HPDE6-E6E7 (cell line): ENCODE measurements around the gene DGAT2.
A peak's percentile ranks its signal among the peaks of the same experiment; 100 is the strongest.

ENCODE experiments used
- DNase-seq: peaks from one replicate; pipeline ENCODE4 v3.0.0; 2011; ENCODE audit warnings: missing footprints; ENCODE audit errors: extremely low spot score

DGAT2 gene

DNA sequence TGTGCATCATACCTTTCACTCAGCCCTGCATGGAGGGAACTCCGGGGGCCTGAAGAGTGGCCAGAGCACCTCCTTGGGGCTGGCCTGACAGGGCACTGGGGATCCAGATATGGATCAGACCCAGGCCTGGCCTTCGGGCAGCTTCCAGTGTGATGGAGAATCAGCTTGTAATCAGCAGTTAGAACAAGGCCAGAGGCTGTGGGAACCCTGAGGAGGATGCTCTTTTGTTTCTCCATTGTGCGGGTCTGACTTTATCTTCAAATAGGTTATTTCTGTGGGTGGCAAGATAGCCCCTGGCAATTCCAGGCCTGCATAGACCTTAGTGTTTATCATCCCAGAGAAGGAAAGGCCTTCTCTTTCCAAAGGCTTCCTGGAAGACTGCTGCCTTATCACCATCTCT is 12.3 kb downstream of the DGAT2 start:
- DNase-seq, result no peak

DNA sequence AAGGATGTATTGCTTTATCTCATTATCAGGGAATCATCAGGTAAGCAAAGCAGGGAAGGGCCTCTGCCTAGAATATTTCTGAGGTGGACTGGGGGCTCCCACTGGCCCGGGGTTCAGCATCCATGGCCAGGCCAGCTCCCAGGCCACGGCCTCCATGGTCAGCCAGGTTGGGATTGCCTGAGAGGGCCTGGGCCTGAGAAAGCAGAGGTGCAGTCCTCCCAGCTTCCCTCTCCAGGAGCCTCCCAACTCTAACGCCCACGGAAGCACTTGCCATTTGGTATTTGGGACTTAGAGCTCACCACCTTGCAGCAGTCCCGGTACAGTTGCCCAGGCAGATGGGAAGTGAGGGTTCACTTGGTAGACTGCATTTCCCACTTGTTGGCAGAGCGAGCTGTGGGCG is 12.7 kb downstream of the DGAT2 start:
- DNase-seq, result no peak

DNA sequence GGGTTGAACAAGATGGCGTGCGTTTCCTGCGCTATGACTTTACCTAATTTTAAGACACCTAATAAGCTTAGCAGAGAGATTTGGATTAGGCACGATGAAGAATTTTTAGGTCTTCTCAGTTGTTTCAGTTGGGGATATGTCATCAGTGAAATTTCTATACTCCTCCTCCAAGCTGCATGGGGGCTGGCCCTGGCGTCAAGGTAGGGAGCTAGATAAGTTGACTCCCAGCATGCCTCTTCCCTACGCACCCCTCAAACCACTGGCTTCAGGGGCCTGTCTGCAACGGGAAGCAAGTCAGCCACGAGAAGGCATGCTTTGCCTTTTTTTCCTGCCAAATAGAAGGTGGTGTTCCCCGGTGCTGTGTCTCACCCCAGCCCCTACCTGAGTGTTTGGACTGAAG is 13.3 kb downstream of the DGAT2 start:
- no peak for DNase-seq

DNA sequence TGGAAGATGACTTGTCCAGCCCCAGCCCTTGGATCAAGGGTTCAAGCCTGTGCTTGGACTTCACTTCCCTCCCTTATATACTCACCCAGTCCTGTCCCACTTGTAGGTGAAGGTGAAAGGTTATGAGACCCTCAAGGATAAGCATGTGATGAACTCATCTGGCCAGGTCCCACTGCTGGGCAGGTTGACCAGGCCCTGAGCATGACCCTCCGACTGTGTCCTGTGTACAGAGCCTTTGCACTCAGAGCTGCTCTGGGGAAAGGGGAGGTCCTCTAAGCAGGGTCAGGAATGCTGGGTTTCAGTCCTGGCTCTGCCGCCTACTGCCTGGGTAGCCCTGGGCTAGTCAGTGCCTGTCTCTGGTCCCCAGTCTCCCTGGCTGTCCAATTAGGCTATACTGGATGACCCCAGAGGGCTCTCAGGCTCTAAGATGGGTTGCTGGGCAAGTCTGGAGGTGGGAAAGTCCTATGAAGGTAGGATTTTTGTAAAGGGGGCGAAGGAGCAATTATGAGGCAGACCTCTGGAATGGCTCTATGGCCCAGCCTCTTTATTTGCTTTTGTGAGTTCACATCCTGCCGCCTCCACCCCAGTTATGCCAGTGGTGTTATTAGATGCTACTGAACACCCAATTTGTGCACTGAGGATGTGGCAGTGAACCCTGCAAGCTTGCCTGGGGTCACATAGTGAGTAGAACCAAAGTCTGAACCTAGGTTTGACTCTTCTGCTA is 14.1 kb downstream of the DGAT2 start:
- no peak for DNase-seq

DNA sequence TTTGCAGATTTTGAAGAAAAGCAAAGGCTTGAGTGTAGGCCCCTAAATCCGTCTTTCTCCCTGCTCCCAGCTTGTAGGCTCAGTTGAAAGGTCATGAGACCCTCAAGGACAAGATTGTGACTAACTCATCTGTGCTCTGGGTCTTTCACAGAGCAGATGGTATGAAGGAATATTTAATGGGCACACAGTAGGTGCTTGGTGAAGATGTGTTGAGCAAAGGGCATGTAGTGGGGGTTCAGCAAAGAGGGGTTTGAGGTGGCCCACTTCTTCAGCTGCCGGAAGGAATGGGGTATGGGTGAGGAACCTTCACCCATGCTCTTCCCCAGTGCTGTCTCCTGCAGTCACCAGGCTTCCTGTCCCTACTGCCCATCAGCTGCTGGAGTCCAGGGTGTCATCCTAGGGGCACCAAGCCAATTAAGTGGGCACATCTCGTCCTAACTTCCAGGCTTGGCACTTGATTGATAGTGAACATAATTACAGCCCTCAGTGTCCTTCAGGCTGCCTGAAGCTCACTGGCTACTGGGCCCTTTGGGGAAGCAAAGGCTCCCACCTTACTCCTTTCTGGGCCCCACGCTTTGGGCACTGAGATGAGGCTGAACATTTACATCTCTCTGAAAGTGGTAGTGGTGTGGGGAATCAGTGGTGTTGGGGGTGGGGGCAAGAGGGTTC is 15.0 kb downstream of the DGAT2 start:
- DNase-seq, result no peak

DNA sequence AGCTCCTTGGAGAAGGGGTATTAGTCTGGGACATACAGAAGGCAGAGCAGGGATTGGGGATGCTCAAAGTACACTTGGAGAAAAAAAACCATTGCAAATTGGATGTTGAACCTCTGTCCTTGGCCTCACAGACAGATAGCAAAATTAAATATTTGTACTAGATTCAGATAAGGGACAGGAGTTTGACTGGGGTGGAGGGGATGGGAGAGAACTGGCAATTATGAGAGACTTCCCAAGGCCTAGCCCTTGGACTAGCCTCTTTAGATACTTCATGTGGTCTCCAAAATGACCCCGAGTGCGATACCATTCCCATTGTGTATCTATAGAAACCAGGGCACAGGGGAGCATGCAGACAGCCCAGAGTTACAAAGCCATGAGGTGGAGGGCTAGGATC is 15.5 kb downstream of the DGAT2 start:
- DNase-seq, result no peak

DNA sequence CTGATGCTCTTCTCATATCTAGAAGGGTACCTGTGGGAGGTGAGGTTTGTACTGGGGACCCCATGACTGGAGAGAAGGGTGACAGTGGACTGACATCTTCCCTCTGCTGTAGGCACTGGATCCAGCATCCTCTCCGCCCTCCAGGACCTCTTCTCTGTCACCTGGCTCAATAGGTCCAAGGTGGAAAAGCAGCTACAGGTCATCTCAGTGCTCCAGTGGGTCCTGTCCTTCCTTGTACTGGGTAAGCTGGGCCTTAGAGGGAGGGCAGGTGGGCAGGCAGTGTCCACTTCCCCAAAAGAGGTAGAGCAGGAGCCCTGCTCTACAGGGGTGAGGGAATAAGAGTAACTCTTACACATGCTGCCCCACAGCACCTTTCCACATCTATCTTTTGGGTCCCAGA is 15.9 kb downstream of the DGAT2 start:
- no peak for DNase-seq

DNA sequence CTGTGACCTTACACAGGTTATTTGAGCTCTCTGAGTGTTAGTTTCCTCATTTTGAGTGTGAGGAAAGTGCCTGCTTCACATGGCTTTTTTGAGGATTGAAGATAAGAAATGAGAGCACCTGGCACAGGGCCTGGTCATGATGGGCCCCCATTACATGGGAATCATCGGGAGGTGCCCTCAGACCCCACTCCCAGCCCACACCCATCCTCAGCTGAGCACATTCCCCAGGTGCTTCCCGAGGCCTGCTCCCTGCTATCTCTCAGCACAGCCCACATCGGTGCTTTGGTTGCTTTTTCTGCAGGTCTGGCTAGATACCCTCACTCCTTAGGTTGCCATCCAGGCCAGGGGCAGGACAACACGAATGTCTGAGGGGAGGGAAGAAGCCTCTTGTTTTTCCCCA is 16.6 kb downstream of the DGAT2 start:
- no peak for DNase-seq

DNA sequence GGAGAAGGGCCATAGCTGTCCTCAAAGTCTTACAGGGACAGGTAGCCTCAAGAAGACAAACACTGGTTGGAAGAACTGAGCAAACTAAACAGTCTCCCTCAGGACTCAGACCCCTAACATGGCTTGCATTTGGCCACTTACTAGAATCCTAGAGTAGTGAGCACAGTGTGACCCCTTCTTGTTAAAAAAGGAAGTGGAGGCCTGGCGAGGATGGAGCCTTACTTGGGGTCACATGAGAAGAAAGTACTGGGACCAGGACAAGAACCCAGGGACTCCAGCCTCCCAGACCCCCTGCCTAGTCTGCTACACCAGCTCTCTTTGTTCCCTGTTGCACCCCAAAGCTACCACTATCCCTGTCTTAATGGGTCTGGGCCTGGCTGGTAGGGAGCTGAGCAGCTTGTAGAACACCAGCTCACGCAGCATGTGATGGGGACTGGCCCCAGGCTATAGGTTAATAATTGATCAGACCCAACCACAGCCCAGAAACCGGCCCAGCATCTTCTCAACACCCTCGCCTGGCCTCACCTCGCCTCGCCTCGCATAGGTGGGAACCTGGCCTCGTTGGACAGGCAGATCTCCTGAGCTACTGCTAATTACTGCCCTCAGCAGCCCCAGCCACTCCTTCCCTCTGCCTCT is 17.6 kb downstream of the DGAT2 start:
- no peak for DNase-seq

DNA sequence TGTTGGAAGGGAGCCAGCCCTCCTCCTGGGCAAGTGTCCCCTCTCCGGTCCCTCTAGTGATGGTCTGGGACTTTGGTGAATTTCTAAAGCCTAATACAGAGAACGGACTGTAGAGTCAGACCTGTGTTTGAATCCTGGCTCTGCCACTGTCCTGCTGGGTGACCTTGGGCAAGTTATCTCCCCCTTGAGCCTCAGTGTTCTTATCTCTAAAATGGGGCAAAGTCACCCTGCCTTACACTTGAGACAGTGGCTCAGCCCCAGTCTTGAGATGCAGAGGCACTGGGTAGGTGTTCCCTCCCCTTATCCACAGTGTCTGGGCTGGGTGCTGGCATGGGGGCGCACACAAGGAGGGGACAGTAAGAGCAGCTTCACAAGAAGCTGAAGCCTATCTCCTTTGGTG is 20.9 kb downstream of the DGAT2 start:
- DNase-seq, result no peak

DNA sequence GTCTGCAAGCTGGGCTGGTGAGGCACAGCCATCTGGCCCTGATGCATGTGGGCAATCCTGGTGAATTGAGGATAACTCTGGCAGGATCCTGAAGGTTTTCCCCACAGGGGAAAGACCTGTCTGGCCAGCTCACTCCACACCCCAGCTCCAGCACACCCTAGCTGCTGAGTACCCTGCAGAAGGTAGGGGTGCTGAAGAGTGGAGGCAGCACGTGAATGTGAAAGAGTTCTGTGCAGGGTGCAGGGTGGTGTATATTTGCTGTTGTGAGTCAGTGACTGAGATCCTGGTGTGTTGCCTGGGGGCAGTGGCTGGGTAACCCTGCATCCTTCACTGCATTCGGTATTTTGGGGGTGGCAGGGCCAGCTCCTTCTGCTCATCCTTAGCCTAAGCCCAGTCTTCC is 22.4 kb downstream of the DGAT2 start:
- peak; percentile 41 for DNase-seq

DNA sequence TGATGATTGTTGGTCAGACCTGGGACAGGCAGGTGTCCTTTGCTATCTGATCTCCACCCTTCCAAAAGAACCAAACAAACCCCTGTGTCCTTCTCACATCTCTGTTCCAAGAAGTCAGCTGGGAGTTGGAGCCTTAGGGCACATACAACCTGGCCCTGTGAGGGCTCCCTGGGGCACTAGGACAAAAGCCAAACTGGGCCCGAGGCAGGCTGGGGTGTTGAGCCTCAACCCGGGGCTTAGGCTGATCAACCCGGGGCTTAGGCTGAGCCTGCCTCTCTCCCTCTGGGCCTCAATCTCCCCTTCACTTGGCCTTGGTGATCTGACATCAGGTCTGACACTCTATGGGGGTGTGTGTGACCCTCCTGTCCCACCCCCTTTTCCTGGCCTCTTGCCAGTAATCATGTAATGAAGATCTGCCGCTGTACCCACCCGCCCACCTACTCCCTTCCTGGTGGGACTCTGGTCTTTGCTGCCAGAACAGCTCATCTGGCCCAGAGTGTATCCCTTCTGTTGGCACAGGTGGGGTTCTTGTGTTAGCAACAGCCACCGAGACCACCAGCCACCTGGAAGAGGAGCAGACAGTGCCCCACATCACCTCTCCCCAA is 23.7 kb downstream of the DGAT2 start:
- DNase-seq, result no peak

DNA sequence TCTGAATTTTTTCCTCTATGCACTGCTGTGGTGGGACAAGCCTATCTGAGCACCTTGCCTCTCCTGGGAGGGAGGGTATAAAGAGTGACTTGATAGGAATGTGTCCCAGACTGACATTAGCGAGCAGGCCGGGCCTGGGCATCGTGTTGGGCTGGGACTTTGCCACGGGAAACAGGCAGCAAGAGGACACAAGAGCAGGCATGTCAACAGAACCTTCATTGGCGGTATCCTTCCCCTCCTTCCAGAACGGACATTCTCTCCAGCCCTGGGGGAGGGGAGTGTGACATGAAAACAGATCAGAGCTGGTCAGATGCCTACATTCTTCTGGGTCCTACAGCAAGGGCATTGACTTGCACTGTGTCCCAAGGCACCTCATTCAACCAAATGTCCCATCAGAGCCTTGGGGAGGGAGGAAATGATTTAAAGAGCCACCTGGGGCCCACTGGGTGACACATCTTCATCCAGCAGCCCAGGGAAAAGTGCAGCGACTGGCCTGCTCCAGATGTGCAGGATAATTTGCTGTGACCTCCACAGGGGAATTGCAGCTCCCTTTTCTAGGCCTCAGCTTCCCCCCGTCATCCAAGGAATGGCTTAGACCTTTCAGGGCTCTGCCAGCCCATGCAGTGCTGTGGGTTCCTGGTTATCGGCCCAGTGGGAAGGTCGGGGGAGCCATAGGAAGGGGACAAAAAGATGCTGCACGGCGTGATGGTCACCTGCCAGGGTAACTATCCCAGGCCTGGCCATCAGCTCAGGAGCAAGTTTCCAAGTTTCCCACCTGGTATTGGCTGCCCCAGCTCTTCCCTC is 24.6 kb downstream of the DGAT2 start:
- DNase-seq, result no peak

DNA sequence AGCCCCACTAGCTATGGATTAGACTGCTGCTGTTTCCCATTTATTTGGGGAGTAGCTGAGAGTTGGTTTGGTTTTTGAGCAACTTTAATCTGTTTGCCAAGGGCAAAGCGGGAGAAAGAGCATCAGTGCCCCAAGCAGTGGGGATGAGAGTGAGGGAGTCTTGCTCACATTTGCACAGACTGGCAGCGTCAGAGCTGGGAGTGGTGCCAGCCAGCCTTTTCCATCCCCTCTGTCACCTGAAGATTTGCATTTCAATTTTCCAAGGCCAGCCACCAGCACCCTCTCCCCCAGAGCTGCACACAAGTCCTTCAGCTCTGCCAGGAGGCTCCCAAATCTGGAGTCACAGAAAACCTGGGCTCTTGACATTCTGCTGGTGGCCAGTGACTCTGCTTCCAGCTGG is 25.4 kb downstream of the DGAT2 start:
- DNase-seq, result no peak

DNA sequence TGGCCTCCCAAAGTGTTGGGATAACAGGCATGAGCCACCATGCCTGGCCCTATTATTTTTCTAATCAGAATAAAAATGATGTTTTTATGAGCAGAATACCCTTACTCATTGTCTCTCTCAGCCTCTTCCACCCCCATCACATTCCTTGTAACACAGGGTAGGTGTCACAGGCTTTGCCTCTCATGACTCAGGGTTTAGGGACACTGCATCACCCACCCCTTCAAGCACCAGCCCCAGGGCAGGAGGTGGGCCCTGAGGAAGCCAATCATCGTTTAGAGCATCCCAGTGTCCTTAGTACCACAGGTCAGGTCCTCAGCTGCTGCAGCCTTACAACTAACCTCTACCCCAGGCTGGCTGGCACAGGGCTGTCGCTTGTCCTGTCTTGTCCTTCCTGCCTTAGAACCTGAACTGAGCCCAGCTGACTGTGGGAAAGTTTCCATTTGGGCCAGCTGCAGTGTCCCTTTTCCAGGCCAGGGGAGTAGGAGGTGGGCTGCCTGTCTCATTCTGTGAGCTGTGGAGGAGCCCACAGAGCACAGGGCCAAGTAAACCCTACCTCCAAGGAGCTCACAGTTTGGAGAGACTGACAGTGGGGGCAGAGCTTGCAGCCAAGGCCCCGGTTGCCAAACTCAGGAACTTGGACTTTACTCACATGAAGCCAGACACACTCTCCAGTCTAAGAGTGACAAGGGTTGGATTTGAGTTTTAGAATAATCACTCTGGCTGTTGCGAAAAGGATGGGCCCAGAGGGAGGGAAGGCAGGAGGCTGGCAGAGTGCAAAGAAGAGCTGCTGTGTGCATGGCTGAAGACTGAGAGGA is 26.9 kb downstream of the DGAT2 start:
- DNase-seq, result no peak

DNA sequence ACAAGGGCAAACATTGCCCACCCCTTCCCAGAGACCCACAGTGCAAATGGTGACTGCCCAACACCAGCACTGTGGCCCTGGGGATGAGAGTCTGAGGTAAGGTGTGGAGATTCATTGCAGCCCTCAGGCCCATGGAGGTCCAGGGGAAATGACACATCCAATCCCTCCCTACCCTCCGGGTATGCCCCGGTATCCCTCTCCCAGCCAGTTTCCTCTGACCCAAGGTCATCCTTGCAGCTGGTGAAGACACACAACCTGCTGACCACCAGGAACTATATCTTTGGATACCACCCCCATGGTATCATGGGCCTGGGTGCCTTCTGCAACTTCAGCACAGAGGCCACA is 27.5 kb downstream of the DGAT2 start:
- DNase-seq, result no peak

DNA sequence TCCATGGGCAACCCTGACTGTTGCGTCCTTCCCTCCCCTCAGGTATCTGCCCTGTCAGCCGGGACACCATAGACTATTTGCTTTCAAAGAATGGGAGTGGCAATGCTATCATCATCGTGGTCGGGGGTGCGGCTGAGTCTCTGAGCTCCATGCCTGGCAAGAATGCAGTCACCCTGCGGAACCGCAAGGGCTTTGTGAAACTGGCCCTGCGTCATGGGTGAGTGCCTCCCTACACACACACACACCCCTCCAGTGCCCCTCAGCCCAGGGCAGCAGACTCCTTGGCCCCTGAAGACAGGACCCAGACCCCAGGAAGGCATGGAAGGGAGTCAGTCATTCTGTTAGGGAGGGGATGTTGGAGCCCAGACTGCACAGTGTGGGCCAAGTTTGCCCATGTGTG is 28.5 kb downstream of the DGAT2 start:
- DNase-seq, result no peak

DNA sequence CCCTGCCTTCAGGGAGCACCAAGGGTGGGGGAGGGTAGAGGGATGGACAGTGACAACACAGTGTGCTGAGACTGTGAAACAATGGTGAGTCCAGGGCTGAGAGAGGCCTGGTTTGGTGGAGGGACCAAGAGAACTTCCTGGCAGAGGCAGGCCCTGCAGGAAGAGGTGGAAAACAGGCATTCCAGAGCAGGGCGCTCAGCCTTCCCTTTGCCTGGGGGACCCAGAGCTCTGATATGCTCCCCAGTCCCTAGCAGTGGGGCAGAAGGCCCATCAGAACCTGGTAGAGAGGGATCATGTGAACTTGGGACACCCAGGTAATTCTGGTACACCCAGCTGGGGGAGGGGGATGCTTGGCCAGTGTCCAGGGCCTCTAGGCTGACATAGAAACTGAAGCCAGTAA is 29.2 kb downstream of the DGAT2 start:
- DNase-seq, result no peak

DNA sequence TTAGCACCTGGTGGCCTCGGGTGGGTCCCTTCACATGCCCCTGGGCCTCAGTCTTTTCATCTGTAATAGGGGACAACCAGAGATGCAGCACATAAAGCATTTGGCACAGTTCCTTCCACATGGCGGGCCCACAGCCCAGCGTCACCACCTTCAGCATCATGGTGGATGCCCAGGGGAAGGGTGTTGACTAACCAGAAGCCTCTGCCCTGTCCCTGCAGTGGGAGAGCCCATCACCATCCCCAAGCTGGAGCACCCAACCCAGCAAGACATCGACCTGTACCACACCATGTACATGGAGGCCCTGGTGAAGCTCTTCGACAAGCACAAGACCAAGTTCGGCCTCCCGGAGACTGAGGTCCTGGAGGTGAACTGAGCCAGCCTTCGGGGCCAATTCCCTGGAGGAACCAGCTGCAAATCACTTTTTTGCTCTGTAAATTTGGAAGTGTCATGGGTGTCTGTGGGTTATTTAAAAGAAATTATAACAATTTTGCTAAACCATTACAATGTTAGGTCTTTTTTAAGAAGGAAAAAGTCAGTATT is 31.6 kb downstream of the DGAT2 start:
- DNase-seq, result no peak

DNA sequence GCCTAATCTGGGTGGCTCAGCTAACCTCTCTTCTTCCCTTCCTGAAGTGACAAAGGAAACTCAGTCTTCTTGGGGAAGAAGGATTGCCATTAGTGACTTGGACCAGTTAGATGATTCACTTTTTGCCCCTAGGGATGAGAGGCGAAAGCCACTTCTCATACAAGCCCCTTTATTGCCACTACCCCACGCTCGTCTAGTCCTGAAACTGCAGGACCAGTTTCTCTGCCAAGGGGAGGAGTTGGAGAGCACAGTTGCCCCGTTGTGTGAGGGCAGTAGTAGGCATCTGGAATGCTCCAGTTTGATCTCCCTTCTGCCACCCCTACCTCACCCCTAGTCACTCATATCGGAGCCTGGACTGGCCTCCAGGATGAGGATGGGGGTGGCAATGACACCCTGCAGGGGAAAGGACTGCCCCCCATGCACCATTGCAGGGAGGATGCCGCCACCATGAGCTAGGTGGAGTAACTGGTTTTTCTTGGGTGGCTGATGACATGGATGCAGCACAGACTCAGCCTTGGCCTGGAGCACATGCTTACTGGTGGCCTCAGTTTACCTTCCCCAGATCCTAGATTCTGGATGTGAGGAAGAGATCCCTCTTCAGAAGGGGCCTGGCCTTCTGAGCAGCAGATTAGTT is 32.3 kb downstream of the DGAT2 start:
- no peak for DNase-seq
